Occipital lobe (tissue), 2 donors: ENCODE results near the gene ACACA. TPM values are rescaled to one million over a fixed set of nuclear protein-coding genes. Genes with fewer than 3 reads are reported as not detected.
"Not testable (repeated sequence)": the region's sequence is repeated elsewhere in the genome, so short reads cannot be mapped to it uniquely, and the experiment has no call there.

Experiments
- DNase-seq: peaks from one replicate; lab custom pipeline; 2025; lab: John Stamatoyannopoulos, UW
- total RNA-seq: library from RNA; depleted of rRNA; stranded (reverse); fragments of >200 nt; gene quantifications from one replicate; pipeline ENCODE4 v1.2.3, GENCODE V29; 2014

The ACACA gene
- total RNA-seq = 92.0 TPM

- DNase-seq = peak; percentile 73
Measured at GRCh38 chr17:37406635-37407461, at the start of gene ACACA, which contains the start of gene TADA2A. Gene ACACA, minus strand, starts transcription at chr17:37406836. Its CDS starts 537 bp downstream, at chr17:37406299. Gene TADA2A, plus strand, starts transcription at chr17:37406886. Its CDS starts 4,480 bp downstream, at chr17:37411366.

GRCh38 chr17:37450112-37450511 is 43.5 kb upstream of the ACACA start:
- DNase-seq = no peak

- no peak for DNase-seq
Measured at GRCh38 chr17:37447641-37448040, 41.0 kb upstream of the ACACA start.

- DNase-seq = no peak
Measured at GRCh38 chr17:37446027-37446426, 39.4 kb upstream of the ACACA start.

GRCh38 chr17:37441369-37442014 is 34.9 kb upstream of the ACACA start:
- not testable (repeated sequence) for DNase-seq

- DNase-seq = no peak
Measured at GRCh38 chr17:37440424-37440823, 33.8 kb upstream of the ACACA start.

- no peak for DNase-seq
Measured at GRCh38 chr17:37438141-37438540, 31.5 kb upstream of the ACACA start.

- no peak for DNase-seq
Measured at GRCh38 chr17:37432671-37433070, 26.0 kb upstream of the ACACA start.

- DNase-seq = no peak
Measured at GRCh38 chr17:37430051-37430627, 23.5 kb upstream of the ACACA start.

- no peak for DNase-seq
Measured at GRCh38 chr17:37429453-37429852, 22.8 kb upstream of the ACACA start.

- DNase-seq = no peak
Measured at GRCh38 chr17:37429039-37429438, 22.4 kb upstream of the ACACA start.

GRCh38 chr17:37425268-37425667 is 18.6 kb upstream of the ACACA start:
- DNase-seq = no peak

- no peak for DNase-seq
Measured at GRCh38 chr17:37422971-37423625, 16.5 kb upstream of the ACACA start.

GRCh38 chr17:37417852-37418251 is 11.2 kb upstream of the ACACA start:
- no peak for DNase-seq

GRCh38 chr17:37413875-37414519 is 7.4 kb upstream of the ACACA start:
- no peak for DNase-seq

GRCh38 chr17:37410357-37410756 is 3.7 kb upstream of the ACACA start:
- DNase-seq = no peak

- DNase-seq = not testable (repeated sequence)
Measured at GRCh38 chr17:37408145-37408479, 1.5 kb upstream of the ACACA start.

GRCh38 chr17:37405955-37406634 is 541 bp downstream of the ACACA start:
- DNase-seq = no peak

- DNase-seq = not testable (repeated sequence)
Measured at GRCh38 chr17:37405522-37405921, 1.1 kb downstream of the ACACA start.

GRCh38 chr17:37400505-37400904 is 6.1 kb downstream of the ACACA start:
- no peak for DNase-seq

- DNase-seq = no peak
Measured at GRCh38 chr17:37399265-37399803, 7.3 kb downstream of the ACACA start.
